Ascending aorta (tissue), 2 donors: ENCODE data around the gene MBNL1. TPM values are rescaled to one million over a fixed set of nuclear protein-coding genes. Genes with fewer than 3 reads are reported as not detected.

ENCODE experiments used
- DNase-seq, 2 donors: peaks; one replicate each; pipeline ENCODE4 v3.0.0-alpha.2; 2019; ENCODE audit warnings: low spot score in 2 of 2
- H3K27ac ChIP-seq, 2 donors: fragments of 200-600 bp; sonication (generic); one replicate each; pipeline ENCODE4 v1.5.1; 2016 to 2017; ENCODE audit warnings: mild to moderate bottlenecking in 1 of 2
- H3K27me3 ChIP-seq: fragments of 200-600 bp; sonication (generic); one replicate; pipeline ENCODE4 v1.5.1; 2017
- H3K36me3 ChIP-seq, 2 donors: fragments of 200-600 bp; sonication (generic); one replicate each; pipeline ENCODE4 v1.5.1; 2016
- H3K4me1 ChIP-seq, 2 donors: fragments of 200-600 bp; sonication (generic); one replicate each; pipeline ENCODE4 v1.5.1; 2016 to 2017; ENCODE audit warnings: mild to moderate bottlenecking in 1 of 2
- H3K4me3 ChIP-seq, 2 donors: fragments of 200-600 bp; sonication (generic); one replicate each; pipeline ENCODE4 v1.5.1; 2016 to 2017; ENCODE audit warnings: mild to moderate bottlenecking in 1 of 2
- H3K9me3 ChIP-seq, 2 donors: fragments of 200-600 bp; sonication (generic); one replicate each; pipeline ENCODE4 v1.5.1; 2016
- intact Hi-C: fragments of 100-400 bp; cut with DNase I; formaldehyde crosslinking; loops from one replicate; pipeline ENCODE4 v1.15.1; 2023
- total RNA-seq: library from RNA; depleted of rRNA; stranded (reverse); fragments of >200 nt; gene quantifications from one replicate; pipeline ENCODE4 v1.1.0, GENCODE V29; 2016
- TF ChIP-seq, protein P1 (sequence below), 3 experiments: fragments of 200-600 bp in 2 of 3; fragments of 450-650 bp in 1 of 3; sonication (generic) in 2 of 3; IDR thresholded peaks; one replicate each; pipeline ENCODE4 v1.5.1; 2016 to 2019; ENCODE audit warnings: antibody characterized with exemption in 3 of 3, mild to moderate bottlenecking in 1 of 3, moderate library complexity in 1 of 3

The MBNL1 gene
- total RNA-seq, 1 donor from 2014 or later, result 350 TPM

DNA sequence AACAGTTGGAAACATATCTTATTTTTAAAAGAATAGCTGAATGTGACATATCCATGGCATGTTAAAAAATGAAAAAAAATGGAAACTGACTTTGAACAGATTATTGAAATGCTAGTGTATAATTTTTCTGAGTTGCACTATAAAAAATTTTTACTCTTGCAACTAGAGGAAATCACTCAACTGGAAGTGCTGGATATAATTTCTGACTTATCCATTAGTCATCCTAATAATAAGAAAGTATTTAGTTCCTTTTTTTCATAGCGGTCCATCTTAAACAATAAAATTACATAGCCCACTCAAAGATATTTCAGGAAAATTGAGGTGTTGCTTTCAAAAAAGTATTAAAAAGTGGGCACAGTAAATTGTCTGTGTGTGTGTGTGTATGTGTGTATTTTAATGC lies 80.7 kb downstream of the MBNL1 start:
- DNase-seq, result no peak
- Histone ChIP-seq H3K27me3 (no peaks in the 10 kb centered on the region), H3K4me1 (peaks cover 0 to 37% of the 10 kb centered on the region in 2 donors), H3K4me3 (no peak overlapping the region), H3K9me3 (no peaks in the 10 kb centered on the region), H3K27ac (peak overlapping the region in 1 of 2 donors; percentile 34), H3K36me3 (peaks cover 0 to 7% of the 10 kb centered on the region in 2 donors)
- intact Hi-C loops, result no loop called here
- TF ChIP-seq, protein P1, sequence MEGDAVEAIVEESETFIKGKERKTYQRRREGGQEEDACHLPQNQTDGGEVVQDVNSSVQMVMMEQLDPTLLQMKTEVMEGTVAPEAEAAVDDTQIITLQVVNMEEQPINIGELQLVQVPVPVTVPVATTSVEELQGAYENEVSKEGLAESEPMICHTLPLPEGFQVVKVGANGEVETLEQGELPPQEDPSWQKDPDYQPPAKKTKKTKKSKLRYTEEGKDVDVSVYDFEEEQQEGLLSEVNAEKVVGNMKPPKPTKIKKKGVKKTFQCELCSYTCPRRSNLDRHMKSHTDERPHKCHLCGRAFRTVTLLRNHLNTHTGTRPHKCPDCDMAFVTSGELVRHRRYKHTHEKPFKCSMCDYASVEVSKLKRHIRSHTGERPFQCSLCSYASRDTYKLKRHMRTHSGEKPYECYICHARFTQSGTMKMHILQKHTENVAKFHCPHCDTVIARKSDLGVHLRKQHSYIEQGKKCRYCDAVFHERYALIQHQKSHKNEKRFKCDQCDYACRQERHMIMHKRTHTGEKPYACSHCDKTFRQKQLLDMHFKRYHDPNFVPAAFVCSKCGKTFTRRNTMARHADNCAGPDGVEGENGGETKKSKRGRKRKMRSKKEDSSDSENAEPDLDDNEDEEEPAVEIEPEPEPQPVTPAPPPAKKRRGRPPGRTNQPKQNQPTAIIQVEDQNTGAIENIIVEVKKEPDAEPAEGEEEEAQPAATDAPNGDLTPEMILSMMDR (IDR thresholded peaks at IDR 0.05), result no peak

DNA sequence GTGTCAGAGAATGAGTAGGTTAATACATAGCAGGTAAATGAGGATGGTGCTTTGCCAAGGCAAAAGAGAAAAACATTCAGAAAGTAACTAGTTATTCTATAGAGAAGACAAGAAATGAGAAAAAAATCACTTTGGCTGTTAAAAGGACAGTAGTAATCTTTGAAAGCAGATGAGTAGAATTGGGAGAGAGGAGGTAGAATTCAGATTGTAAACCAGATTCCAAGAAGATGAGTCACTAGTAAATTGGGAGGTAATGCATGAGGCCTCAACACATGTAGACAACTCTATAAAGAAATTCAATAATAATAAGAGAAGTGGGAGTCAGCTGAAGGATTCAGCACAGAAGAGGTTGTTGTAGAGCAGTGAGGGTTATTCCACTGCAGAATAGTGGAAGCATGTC lies 81.4 kb downstream of the MBNL1 start:
- no peaks in the 10 kb centered on the region for H3K9me3 ChIP-seq
- peaks cover 0 to 7% of the 10 kb centered on the region in 2 donors for H3K36me3 ChIP-seq
- H3K4me3 ChIP-seq, result no peak overlapping the region
- no peak for DNase-seq
- intact Hi-C loops, result no loop called here
- TF ChIP-seq, protein P1 (IDR thresholded peaks at IDR 0.05), result no peak
- H3K4me1 ChIP-seq, result peaks cover 0 to 30% of the 10 kb centered on the region in 2 donors
- H3K27me3 ChIP-seq, result no peaks in the 10 kb centered on the region
- H3K27ac ChIP-seq, result peak overlapping the region; percentile 34

DNA sequence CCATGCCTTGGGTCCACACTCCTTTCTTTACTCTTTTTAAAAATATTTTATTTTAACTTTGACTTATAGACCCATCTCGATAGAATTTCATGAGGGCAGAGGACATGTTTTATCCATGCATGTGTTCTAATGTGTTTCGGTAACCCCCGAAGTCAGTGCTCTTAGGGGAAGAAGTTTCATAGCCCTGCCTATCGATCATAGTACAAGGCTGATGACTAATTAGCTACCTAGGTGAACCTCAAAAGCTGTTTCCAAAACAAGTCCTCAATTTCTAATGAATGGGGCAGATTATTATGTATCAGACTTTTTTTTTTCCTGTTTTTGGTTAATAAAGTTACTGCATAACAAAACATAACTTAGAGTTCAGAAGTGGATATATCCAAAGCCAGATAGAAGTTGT lies 82.0 kb downstream of the MBNL1 start:
- H3K4me3 ChIP-seq, result no peak overlapping the region
- H3K27me3 ChIP-seq, result no peaks in the 10 kb centered on the region
- intact Hi-C loops, result no loop called here
- DNase-seq, result no peak
- no peaks in the 10 kb centered on the region for H3K9me3 ChIP-seq
- peaks cover 0 to 7% of the 10 kb centered on the region in 2 donors for H3K36me3 ChIP-seq
- H3K4me1 ChIP-seq, result peaks cover 0 to 33% of the 10 kb centered on the region in 2 donors
- TF ChIP-seq, protein P1 (IDR thresholded peaks at IDR 0.05), result no peak
- peak overlapping the region in 1 of 2 donors; percentile 9 for H3K27ac ChIP-seq

DNA sequence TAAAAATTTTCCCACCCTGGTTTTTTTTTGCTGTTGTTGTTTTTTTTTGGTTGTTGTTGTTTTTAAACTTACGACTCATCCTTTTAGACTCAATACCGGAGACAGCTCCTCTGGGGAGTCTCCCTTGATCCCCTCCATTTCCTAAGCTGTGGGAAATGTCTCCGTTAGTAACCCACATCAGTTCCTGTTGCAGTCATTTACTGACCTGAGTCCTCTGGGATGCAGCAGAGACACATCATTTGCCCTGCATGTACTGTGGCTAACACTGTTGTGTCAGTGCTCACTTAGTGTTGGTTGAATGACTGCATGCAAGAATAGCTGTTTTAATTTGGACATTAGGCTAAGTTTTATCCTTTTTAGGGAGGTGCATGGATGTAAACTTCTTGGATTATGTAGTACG lies 83.8 kb downstream of the MBNL1 start:
- intact Hi-C loops, result no loop called here
- no peak for DNase-seq
- Histone ChIP-seq H3K9me3 (no peaks in the 10 kb centered on the region), H3K27me3 (no peaks in the 10 kb centered on the region), H3K36me3 (peaks cover 0 to 5% of the 10 kb centered on the region in 2 donors), H3K4me1 (peaks cover 0 to 39% of the 10 kb centered on the region in 2 donors), H3K27ac (peak overlapping the region; percentile 31 to 38), H3K4me3 (no peak overlapping the region)
- TF ChIP-seq, protein P1 (IDR thresholded peaks at IDR 0.05), result no peak

DNA sequence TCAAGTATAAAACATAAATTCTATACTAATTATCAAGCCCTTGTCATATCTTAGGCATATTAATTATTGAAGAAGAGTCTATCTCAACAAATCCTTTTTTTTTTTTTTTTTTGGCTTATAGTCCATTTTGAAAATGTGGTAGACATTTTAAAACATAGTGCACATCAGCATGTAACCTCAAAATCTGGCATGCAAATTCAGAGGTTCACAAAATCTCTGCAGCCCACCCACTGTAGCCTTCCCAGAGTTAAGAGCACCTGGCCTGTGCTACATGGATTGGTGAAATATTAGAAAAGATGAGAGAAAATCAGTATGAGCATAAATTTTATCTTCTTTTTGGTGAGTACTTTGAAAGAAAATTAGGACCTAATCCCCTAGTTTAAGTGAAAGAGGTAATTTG lies 84.8 kb downstream of the MBNL1 start:
- DNase-seq, result no peak
- intact Hi-C loops, result no loop called here
- Histone ChIP-seq H3K9me3 (no peaks in the 10 kb centered on the region), H3K4me3 (no peak overlapping the region), H3K27ac (peak overlapping the region; percentile 14 to 38), H3K4me1 (peaks cover 0 to 42% of the 10 kb centered on the region in 2 donors), H3K27me3 (no peaks in the 10 kb centered on the region), H3K36me3 (peaks cover 0 to 5% of the 10 kb centered on the region in 2 donors)
- TF ChIP-seq, protein P1 (IDR thresholded peaks at IDR 0.05), result no peak
